Esophagus muscularis mucosa (tissue), 3 donors: ENCODE results near the gene TMEM186.

Experiments
- CTCF ChIP-seq, 3 experiments: fragments of 200-600 bp in 2 of 3; fragments of 450-650 bp in 1 of 3; sonication (generic) in 2 of 3; IDR thresholded peaks; one replicate each; pipeline ENCODE4 v1.5.1; 2017 to 2019; ENCODE audit warnings: antibody characterized with exemption in 3 of 3, mild to moderate bottlenecking in 2 of 3, moderate library complexity in 1 of 3
- POLR2A ChIP-seq: fragments of 450-650 bp; IDR thresholded peaks from one replicate; pipeline ENCODE4 v1.6.1; 2017; ENCODE audit warnings: antibody characterized with exemption, moderate library complexity, mild to moderate bottlenecking, low read depth

- TF ChIP-seq POLR2A (no peak), CTCF (IDR thresholded peaks at IDR 0.05) (no peak)
These were observed 723 bp downstream of the TMEM186 start for GRCh38 chr16:8796469-8797363.
